ENCODE measurements around the gene WDFY2.

WDFY2 gene

GRCh38 chr13:51601601-51602565 lies 17.6 kb downstream of the WDFY2 start:
- DNase-seq (ENCODE audit: low spot score), result no peak

GRCh38 chr13:51603716-51604115 lies 19.5 kb downstream of the WDFY2 start:
- DNase-seq (ENCODE audit: low spot score), result no peak

GRCh38 chr13:51605698-51606097 lies 21.4 kb downstream of the WDFY2 start:
- no peak for DNase-seq (ENCODE audit: low spot score)

- DNase-seq (ENCODE audit: low spot score), result no peak
Observed at GRCh38 chr13:51607165-51607564, 22.9 kb downstream of the WDFY2 start.

GRCh38 chr13:51608857-51609406 lies 24.7 kb downstream of the WDFY2 start:
- DNase-seq (ENCODE audit: low spot score), result peak; percentile 22

- peak; percentile 33 for DNase-seq (ENCODE audit: low spot score)
Observed at GRCh38 chr13:51612867-51613266, 28.6 kb downstream of the WDFY2 start.

- no peak for DNase-seq (ENCODE audit: low spot score)
Observed at GRCh38 chr13:51613535-51613934, 29.3 kb downstream of the WDFY2 start.

GRCh38 chr13:51614350-51614786 lies 30.1 kb downstream of the WDFY2 start:
- peak; percentile 78 for DNase-seq (ENCODE audit: low spot score)

- DNase-seq (ENCODE audit: low spot score), result no peak
Observed at GRCh38 chr13:51618626-51619025, 34.4 kb downstream of the WDFY2 start.

GRCh38 chr13:51619614-51620013 lies 35.4 kb downstream of the WDFY2 start:
- DNase-seq (ENCODE audit: low spot score), result no peak

- no peak for DNase-seq (ENCODE audit: low spot score)
Observed at GRCh38 chr13:51620165-51620983, 36.1 kb downstream of the WDFY2 start.

GRCh38 chr13:51621602-51622001 lies 37.3 kb downstream of the WDFY2 start:
- DNase-seq (ENCODE audit: low spot score), result no peak

- no peak for DNase-seq (ENCODE audit: low spot score)
Observed at GRCh38 chr13:51623473-51623872, 39.2 kb downstream of the WDFY2 start.

- DNase-seq (ENCODE audit: low spot score), result no peak
Observed at GRCh38 chr13:51624207-51624606, 39.9 kb downstream of the WDFY2 start.

- no peak for DNase-seq (ENCODE audit: low spot score)
Observed at GRCh38 chr13:51624695-51625345, 40.6 kb downstream of the WDFY2 start.

GRCh38 chr13:51625555-51626345 lies 41.5 kb downstream of the WDFY2 start:
- DNase-seq (ENCODE audit: low spot score), result no peak

- DNase-seq (ENCODE audit: low spot score), result no peak
Observed at GRCh38 chr13:51626749-51627148, 42.5 kb downstream of the WDFY2 start.

- DNase-seq (ENCODE audit: low spot score), result no peak
Observed at GRCh38 chr13:51628059-51628852, 44.0 kb downstream of the WDFY2 start.

GRCh38 chr13:51629491-51630287 lies 45.4 kb downstream of the WDFY2 start:
- no peak for DNase-seq (ENCODE audit: low spot score)

GRCh38 chr13:51630288-51630615 lies 46.0 kb downstream of the WDFY2 start:
- no peak for DNase-seq (ENCODE audit: low spot score)

Data from NAMALWA (cell line).